Liver (tissue), 9 donors: ENCODE results near the gene PRR5L. TPM values are rescaled to one million over a fixed set of nuclear protein-coding genes. Genes with fewer than 3 reads are reported as not detected.

Experiments
- DNase-seq: peaks from one replicate; pipeline ENCODE4 v3.0.0-alpha.2; 2017; ENCODE audit warnings: low spot score
- H3K27ac ChIP-seq, 2 donors: one replicate each; pipeline ENCODE4 v1.7.0; 2013; ENCODE audit warnings: inconsistent platforms in 2 of 2, low read length in 2 of 2, control low read depth in 1 of 2, low read depth in 1 of 2, mild to moderate bottlenecking in 1 of 2
- H3K27me3 ChIP-seq, 4 donors: one replicate each; pipeline versions ENCODE4 v1.6.1 to v1.7.0; 2013; ENCODE audit warnings: low read length in 3 of 4, inconsistent platforms in 1 of 4, mild to moderate bottlenecking in 1 of 4, moderate library complexity in 1 of 4; ENCODE audit not compliant: control insufficient read depth in 4 of 4, insufficient read depth in 4 of 4
- H3K36me3 ChIP-seq, 4 donors: one replicate each; pipeline versions ENCODE4 v1.6.1 to v1.7.0; 2013; ENCODE audit warnings: low read length in 3 of 4, mild to moderate bottlenecking in 3 of 4, low read depth in 1 of 4, moderate library complexity in 1 of 4; ENCODE audit not compliant: control insufficient read depth in 4 of 4, insufficient read depth in 3 of 4
- H3K4me1 ChIP-seq, 4 donors: one replicate each; pipeline versions ENCODE4 v1.6.1 to v1.7.0; 2013; ENCODE audit warnings: low read length in 3 of 4, mild to moderate bottlenecking in 3 of 4, moderate library complexity in 1 of 4; ENCODE audit not compliant: control insufficient read depth in 4 of 4, insufficient read depth in 4 of 4
- H3K4me3 ChIP-seq, 3 donors: one replicate each; pipeline versions ENCODE4 v1.6.1 to v1.7.0; 2013; ENCODE audit warnings: low read length in 3 of 3, control low read depth in 1 of 3, low read depth in 1 of 3, mild to moderate bottlenecking in 1 of 3
- H3K9ac ChIP-seq, 2 donors: one replicate each; pipeline ENCODE4 v1.7.0; 2013; ENCODE audit warnings: low read length in 2 of 2, mild to moderate bottlenecking in 2 of 2, moderate library complexity in 2 of 2, control low read depth in 1 of 2, low read depth in 1 of 2
- H3K9me3 ChIP-seq, 4 donors: one replicate each; pipeline versions ENCODE4 v1.6.1 to v1.7.0; 2013; ENCODE audit warnings: low read length in 3 of 4; ENCODE audit not compliant: control insufficient read depth in 4 of 4
- EGR1 ChIP-seq, 2 donors: IDR thresholded peaks; 2 replicates each; pipeline ENCODE4 v1.6.1; 2016 to 2018; ENCODE audit warnings: antibody characterized with exemption in 2 of 2, low read depth in 2 of 2
- FOXA1 ChIP-seq: IDR thresholded peaks from 2 replicates; pipeline ENCODE4 v1.6.1; 2016; ENCODE audit warnings: antibody characterized with exemption
- FOXA2 ChIP-seq: IDR thresholded peaks from 2 replicates; pipeline ENCODE4 v1.6.1; 2016; ENCODE audit warnings: antibody characterized with exemption
- GABPA ChIP-seq, 2 donors: IDR thresholded peaks in 1 of 2; conservative IDR thresholded peaks in 1 of 2; 2 replicates each; pipeline ENCODE4 v1.6.1; 2016; ENCODE audit warnings: antibody characterized with exemption in 2 of 2, mild to moderate bottlenecking in 1 of 2, moderate library complexity in 1 of 2
- HNF4A ChIP-seq, 2 donors: conservative IDR thresholded peaks; 2 replicates each; pipeline ENCODE4 v1.6.1; 2016; ENCODE audit warnings: antibody characterized with exemption in 2 of 2, mild to moderate bottlenecking in 2 of 2
- HNF4G ChIP-seq: IDR thresholded peaks from 2 replicates; pipeline ENCODE4 v1.6.1; 2016; ENCODE audit warnings: antibody characterized with exemption
- JUND ChIP-seq, 2 donors: IDR thresholded peaks; 2 replicates each; pipeline ENCODE4 v1.6.1; 2016; ENCODE audit warnings: antibody characterized with exemption in 2 of 2
- NR2F2 ChIP-seq: IDR thresholded peaks from 2 replicates; pipeline ENCODE4 v1.6.1; 2016; ENCODE audit warnings: antibody characterized with exemption
- RAD21 ChIP-seq, 2 donors: IDR thresholded peaks; 2 replicates each; pipeline ENCODE4 v1.6.1; 2016; ENCODE audit warnings: antibody characterized with exemption in 2 of 2, mild to moderate bottlenecking in 2 of 2
- RXRA ChIP-seq, 2 donors: IDR thresholded peaks; 2 replicates each; pipeline ENCODE4 v1.6.1; 2017 to 2018; ENCODE audit warnings: antibody characterized with exemption in 2 of 2, mild to moderate bottlenecking in 1 of 2
- SP1 ChIP-seq: IDR thresholded peaks from 2 replicates; pipeline ENCODE4 v1.6.1; 2018; ENCODE audit warnings: antibody characterized with exemption, mild to moderate bottlenecking
- TAF1 ChIP-seq: conservative IDR thresholded peaks from 2 replicates; pipeline ENCODE4 v1.6.1; 2016; ENCODE audit warnings: antibody characterized with exemption, mild to moderate bottlenecking
- YY1 ChIP-seq: IDR thresholded peaks from 2 replicates; pipeline ENCODE4 v1.6.1; 2016; ENCODE audit warnings: antibody characterized with exemption, mild to moderate bottlenecking
- WGBS: extraction: QIAGEN DNeasy Blood & Tissue Kit; methylation state at CpG from one replicate; pipeline ENCODE4 v1.1.7; 2013; 5-methylcytosine and 5-hydroxymethylcytosine counted together
- polyA plus RNA-seq, 2 donors: library from polyadenylated mRNA; stranded (reverse) in 1 of 2; unstranded in 1 of 2; fragments of 200-250 nt in 1 of 2; fragments of >200 nt in 1 of 2; fragmentation: Nextera tagmentation in 1 of 2; extraction: Ambion mirVana in 1 of 2; gene quantifications; one replicate each; pipeline versions ENCODE4 v1.2.1 to v1.2.3, GENCODE V29; 2013 to 2015
- total RNA-seq, 2 donors: library from RNA; depleted of rRNA; stranded (reverse); fragments of >200 nt; gene quantifications; one replicate each; pipeline ENCODE4 v1.2.3, GENCODE V29; 2014
- TF ChIP-seq, protein P1 (sequence below): IDR thresholded peaks from 2 replicates; pipeline ENCODE4 v1.6.1; 2016; ENCODE audit warnings: antibody characterized with exemption
- TF ChIP-seq, protein P2 (sequence below): IDR thresholded peaks from 2 replicates; pipeline ENCODE4 v1.6.1; 2016; ENCODE audit warnings: antibody characterized with exemption
- TF ChIP-seq, protein P3 (sequence below): IDR thresholded peaks from 2 replicates; pipeline ENCODE4 v1.6.1; 2016; ENCODE audit warnings: antibody characterized with exemption, mild to moderate bottlenecking
- TF ChIP-seq, protein P4 (sequence below): IDR thresholded peaks from 2 replicates; pipeline ENCODE4 v1.6.1; 2016; ENCODE audit warnings: antibody characterized with exemption
- TF ChIP-seq, protein P5 (sequence below): fragments of 150-350 bp; IDR thresholded peaks from 2 replicates; pipeline ENCODE4 v1.5.1; 2017; ENCODE audit warnings: improper control_type of control experiment, low read depth, low read length; ENCODE audit not compliant: missing input control
- donor health status: healthy.
- donor health status: healthy.
- donor health status: healthy.
- donor health status: healthy.
- donor health status: healthy.

The PRR5L gene
- total and polyA plus RNA-seq, 4 donors, result 1.2 to 8.5 (median 4.5) TPM

DNA sequence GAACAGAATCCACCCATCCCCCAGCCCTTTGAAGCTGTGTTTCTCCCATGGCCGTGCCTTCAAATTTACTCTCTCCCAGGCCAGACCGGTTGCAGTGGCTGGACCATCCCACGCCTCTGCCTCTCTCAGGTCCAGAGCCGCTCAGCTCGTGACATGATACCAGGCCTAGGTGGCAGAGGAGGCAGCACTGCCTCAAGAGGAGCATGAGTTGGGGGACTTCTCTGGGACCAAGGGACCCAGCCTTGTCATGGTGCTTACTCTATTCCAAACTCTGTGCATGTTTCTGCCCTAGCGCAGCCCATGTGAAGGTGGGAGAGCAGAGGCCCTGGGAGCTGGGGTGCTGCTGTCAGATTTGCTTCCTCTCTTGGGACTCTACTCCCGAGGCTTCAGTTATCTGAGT lies 163.0 kb downstream of the PRR5L start:
- H3K9ac ChIP-seq, result no peak overlapping the region

DNA sequence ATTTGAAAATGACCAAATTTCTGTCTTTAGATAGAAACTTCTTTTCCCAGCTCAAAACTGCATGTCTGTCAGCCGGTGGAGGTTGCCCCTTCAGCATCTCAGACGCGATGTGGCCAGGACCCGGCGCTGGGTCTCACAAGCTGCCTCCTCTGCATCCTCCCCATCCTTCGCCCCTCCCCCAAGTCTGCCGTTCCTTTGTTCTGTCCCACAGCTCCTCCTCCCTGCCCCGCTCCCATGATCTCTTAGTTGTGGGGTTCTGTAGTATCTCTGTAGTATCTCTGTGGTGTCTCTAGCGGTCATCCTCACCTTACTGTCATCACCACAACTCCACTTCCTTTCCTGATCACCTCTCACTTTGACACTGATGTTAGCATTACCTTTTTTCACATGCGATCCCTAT lies 164.1 kb downstream of the PRR5L start:
- Histone ChIP-seq H3K9ac (no peak overlapping the region), H3K27me3 (no peaks in the 10 kb centered on the region), H3K9me3 (no peaks in the 10 kb centered on the region), H3K27ac (no peak overlapping the region), H3K4me1 (no peaks in the 10 kb centered on the region), H3K36me3 (no peaks in the 10 kb centered on the region), H3K4me3 (no peak overlapping the region)
- 72% methylated on average over 10 of the region's 10 CpGs for WGBS
- no peak for TF ChIP-seq JUND (IDR thresholded peaks at IDR 0.05)
- TF ChIP-seq HNF4A (conservative IDR thresholded peaks at IDR 0.05), result no peak
- TF ChIP-seq, protein P1, sequence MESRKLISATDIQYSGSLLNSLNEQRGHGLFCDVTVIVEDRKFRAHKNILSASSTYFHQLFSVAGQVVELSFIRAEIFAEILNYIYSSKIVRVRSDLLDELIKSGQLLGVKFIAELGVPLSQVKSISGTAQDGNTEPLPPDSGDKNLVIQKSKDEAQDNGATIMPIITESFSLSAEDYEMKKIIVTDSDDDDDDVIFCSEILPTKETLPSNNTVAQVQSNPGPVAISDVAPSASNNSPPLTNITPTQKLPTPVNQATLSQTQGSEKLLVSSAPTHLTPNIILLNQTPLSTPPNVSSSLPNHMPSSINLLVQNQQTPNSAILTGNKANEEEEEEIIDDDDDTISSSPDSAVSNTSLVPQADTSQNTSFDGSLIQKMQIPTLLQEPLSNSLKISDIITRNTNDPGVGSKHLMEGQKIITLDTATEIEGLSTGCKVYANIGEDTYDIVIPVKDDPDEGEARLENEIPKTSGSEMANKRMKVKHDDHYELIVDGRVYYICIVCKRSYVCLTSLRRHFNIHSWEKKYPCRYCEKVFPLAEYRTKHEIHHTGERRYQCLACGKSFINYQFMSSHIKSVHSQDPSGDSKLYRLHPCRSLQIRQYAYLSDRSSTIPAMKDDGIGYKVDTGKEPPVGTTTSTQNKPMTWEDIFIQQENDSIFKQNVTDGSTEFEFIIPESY, result no peak
- TF ChIP-seq, protein P2, sequence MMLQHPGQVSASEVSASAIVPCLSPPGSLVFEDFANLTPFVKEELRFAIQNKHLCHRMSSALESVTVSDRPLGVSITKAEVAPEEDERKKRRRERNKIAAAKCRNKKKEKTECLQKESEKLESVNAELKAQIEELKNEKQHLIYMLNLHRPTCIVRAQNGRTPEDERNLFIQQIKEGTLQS, result no peak
- no peak for TF ChIP-seq GABPA (IDR thresholded peaks at IDR 0.05 in 1 of 2, conservative IDR thresholded peaks at IDR 0.05 in 1 of 2)
- no peak for TF ChIP-seq NR2F2
- TF ChIP-seq RXRA (IDR thresholded peaks at IDR 0.05), result no peak
- TF ChIP-seq HNF4G, result no peak
- no peak for TF ChIP-seq YY1
- TF ChIP-seq FOXA1, result no peak
- TF ChIP-seq, protein P3, sequence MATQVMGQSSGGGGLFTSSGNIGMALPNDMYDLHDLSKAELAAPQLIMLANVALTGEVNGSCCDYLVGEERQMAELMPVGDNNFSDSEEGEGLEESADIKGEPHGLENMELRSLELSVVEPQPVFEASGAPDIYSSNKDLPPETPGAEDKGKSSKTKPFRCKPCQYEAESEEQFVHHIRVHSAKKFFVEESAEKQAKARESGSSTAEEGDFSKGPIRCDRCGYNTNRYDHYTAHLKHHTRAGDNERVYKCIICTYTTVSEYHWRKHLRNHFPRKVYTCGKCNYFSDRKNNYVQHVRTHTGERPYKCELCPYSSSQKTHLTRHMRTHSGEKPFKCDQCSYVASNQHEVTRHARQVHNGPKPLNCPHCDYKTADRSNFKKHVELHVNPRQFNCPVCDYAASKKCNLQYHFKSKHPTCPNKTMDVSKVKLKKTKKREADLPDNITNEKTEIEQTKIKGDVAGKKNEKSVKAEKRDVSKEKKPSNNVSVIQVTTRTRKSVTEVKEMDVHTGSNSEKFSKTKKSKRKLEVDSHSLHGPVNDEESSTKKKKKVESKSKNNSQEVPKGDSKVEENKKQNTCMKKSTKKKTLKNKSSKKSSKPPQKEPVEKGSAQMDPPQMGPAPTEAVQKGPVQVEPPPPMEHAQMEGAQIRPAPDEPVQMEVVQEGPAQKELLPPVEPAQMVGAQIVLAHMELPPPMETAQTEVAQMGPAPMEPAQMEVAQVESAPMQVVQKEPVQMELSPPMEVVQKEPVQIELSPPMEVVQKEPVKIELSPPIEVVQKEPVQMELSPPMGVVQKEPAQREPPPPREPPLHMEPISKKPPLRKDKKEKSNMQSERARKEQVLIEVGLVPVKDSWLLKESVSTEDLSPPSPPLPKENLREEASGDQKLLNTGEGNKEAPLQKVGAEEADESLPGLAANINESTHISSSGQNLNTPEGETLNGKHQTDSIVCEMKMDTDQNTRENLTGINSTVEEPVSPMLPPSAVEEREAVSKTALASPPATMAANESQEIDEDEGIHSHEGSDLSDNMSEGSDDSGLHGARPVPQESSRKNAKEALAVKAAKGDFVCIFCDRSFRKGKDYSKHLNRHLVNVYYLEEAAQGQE, result no peak
- TF ChIP-seq SP1, result no peak
- TF ChIP-seq FOXA2, result no peak
- no peak for TF ChIP-seq EGR1 (IDR thresholded peaks at IDR 0.05; ENCODE audit: low read depth in 2 of 2)
- no peak for TF ChIP-seq TAF1
- TF ChIP-seq, protein P4, sequence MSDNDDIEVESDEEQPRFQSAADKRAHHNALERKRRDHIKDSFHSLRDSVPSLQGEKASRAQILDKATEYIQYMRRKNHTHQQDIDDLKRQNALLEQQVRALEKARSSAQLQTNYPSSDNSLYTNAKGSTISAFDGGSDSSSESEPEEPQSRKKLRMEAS, result no peak
- TF ChIP-seq, protein P5, sequence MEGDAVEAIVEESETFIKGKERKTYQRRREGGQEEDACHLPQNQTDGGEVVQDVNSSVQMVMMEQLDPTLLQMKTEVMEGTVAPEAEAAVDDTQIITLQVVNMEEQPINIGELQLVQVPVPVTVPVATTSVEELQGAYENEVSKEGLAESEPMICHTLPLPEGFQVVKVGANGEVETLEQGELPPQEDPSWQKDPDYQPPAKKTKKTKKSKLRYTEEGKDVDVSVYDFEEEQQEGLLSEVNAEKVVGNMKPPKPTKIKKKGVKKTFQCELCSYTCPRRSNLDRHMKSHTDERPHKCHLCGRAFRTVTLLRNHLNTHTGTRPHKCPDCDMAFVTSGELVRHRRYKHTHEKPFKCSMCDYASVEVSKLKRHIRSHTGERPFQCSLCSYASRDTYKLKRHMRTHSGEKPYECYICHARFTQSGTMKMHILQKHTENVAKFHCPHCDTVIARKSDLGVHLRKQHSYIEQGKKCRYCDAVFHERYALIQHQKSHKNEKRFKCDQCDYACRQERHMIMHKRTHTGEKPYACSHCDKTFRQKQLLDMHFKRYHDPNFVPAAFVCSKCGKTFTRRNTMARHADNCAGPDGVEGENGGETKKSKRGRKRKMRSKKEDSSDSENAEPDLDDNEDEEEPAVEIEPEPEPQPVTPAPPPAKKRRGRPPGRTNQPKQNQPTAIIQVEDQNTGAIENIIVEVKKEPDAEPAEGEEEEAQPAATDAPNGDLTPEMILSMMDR, result no peak
- TF ChIP-seq RAD21 (IDR thresholded peaks at IDR 0.05), result no peak
- no peak for DNase-seq

More for the DNA sequence above, 163.0 kb downstream of the PRR5L start:
- no peak for TF ChIP-seq EGR1 (IDR thresholded peaks at IDR 0.05; ENCODE audit: low read depth in 2 of 2)
- no peak for TF ChIP-seq GABPA (IDR thresholded peaks at IDR 0.05 in 1 of 2, conservative IDR thresholded peaks at IDR 0.05 in 1 of 2)
- Histone ChIP-seq H3K9me3 (no peaks in the 10 kb centered on the region), H3K27ac (no peak overlapping the region), H3K4me1 (no peaks in the 10 kb centered on the region), H3K27me3 (no peaks in the 10 kb centered on the region), H3K4me3 (no peak overlapping the region), H3K36me3 (no peaks in the 10 kb centered on the region)
- 88% methylated on average over 7 of the region's 7 CpGs for WGBS
- no peak for DNase-seq
